GM04503 (cell line): ENCODE measurements around the gene HSPG2.
"Not testable (repeated sequence)": the region's sequence is repeated elsewhere in the genome, so short reads cannot be mapped to it uniquely, and the experiment has no call there.

Experiments used
- DNase-seq: peaks from one replicate; pipeline ENCODE4 v3.0.0-alpha.2; 2012; ENCODE audit warnings: low read depth

The HSPG2 gene

GRCh38 chr1:21783679-21784603 lies 153.2 kb downstream of the HSPG2 start:
- no peak for DNase-seq

GRCh38 chr1:21782868-21783678 lies 154.0 kb downstream of the HSPG2 start, which contains the start of gene USP48:
Gene USP48 (minus strand): TSS chr1:21783149. CDS start chr1:21782957, 192 bp downstream.
- DNase-seq: peak; percentile 67

- DNase-seq: no peak
Measured at GRCh38 chr1:21782349-21782867, 154.7 kb downstream of the HSPG2 start.

DNA sequence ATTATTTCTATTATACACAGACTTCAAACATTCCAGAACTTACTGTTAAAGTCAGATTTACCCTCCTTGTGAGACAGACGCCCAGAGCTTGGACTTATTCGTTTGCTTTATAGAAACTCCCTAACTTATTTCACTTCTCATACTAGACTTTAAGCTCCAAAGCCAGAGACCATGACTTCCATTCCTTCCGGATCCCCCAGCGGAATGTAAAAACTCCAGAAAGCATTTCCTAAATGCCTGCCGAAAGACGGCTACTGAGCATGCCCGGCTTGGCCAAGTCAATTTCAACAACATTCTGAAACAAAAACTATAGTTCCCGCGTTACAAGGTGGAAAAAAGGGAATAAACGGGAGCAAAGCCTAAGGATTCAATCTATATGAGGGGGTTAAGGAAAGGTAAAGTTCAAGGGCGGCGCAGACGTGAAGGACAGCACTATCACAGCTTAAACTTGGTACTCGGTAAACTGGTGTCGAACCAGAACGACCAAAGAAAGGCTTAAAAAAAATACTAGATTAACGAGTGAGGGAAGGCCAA lies 155.2 kb downstream of the HSPG2 start:
- DNase-seq: no peak

- DNase-seq: no peak
Measured at GRCh38 chr1:21779613-21780521, 157.2 kb downstream of the HSPG2 start.

- no peak for DNase-seq
Measured at GRCh38 chr1:21778405-21778727, 158.7 kb downstream of the HSPG2 start.

DNA sequence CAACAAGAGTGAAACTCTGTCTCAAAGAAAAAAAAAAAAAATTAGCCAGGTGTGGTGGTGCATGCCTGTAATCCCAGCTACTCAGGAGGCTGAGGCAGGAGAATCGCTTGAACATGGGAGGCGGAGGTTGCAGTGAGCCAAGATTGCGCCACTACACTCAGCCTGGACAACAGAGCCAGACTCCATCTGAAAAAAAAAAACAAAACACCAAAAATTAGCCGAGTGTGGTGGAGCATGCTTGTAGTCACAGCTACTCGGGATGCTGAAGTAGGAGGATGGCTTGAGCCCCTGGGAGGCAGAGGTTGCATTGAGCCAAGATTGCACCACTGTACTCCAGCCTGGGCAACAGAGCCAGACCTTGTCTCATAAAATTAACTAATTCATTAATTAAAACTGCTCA lies 160.2 kb downstream of the HSPG2 start:
- not testable (repeated sequence) for DNase-seq

- no peak for DNase-seq
Measured at GRCh38 chr1:21775985-21776562, 161.0 kb downstream of the HSPG2 start.

- no peak for DNase-seq
Measured at GRCh38 chr1:21775550-21775914, 161.6 kb downstream of the HSPG2 start.

DNA sequence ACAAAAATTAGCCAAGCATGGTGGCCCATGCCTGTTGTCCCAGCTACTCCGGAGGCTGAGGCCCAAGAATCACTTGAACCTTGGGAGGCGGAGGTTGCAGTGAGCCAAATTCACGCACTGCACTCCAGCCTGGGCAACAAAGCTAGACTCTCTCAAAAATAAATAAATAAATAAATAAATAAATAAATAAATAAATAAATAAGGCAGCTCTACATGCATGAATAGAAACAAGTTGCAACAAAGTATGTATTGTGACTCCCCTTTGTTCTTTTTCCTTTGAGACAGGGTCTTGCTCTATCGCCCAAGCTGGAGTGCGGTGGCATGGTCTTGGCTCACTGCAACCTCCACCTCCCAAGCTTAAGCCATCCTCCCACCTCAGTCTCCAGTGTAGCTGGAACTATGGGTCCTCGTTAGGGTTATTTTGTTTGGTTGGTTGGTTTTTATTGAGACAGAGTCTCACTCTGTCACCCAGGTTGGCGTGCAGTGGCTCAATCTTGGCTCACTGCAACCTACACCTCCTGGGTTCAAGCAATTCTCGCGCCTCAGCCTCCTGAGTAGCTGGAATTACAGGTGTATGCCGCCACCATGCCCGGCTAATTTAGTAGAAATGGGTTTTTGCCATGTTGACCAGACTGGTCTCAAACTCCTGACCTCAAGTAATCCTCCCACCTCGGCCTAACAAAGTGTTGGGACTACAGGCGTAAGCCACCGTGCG lies 162.1 kb downstream of the HSPG2 start:
- no peak for DNase-seq

DNA sequence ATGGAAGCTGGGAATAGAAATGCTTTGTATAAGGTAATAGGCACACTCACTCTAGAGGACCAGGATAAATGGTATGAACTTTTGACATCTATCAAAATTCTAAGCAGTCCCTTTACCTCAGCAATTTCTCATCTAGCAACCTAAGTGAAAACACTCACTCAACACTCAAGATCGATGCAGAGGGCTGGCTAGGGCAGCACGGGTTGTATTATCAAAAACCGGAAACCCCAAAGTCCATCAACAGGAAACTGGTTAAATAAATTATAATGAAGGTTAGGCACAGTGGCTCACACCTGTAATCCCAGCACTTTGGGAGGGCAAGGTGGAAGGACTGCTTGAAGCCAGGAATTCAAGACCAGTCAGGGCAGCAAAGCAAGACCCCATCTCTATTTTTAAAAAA lies 163.5 kb downstream of the HSPG2 start:
- no peak for DNase-seq
